M059J (cell line): ENCODE measurements around the gene RNF115. TPM values are rescaled to one million over a fixed set of nuclear protein-coding genes. Genes with fewer than 3 reads are reported as not detected.

ENCODE experiments used
- DNase-seq: peaks from one replicate; pipeline ENCODE4 v3.0.0-alpha.2; 2012; ENCODE audit warnings: low read depth
- total RNA-seq: library from RNA; depleted of rRNA; stranded (reverse); fragments of >200 nt; shearing (Covaris generic); gene quantifications from 2 replicates; pipeline ENCODE4 v1.2.3, GENCODE V29; 2014; rRNA removed

Gene RNF115
- total RNA-seq, 1 experiment from 2014 or later, result 17.9 TPM

DNA sequence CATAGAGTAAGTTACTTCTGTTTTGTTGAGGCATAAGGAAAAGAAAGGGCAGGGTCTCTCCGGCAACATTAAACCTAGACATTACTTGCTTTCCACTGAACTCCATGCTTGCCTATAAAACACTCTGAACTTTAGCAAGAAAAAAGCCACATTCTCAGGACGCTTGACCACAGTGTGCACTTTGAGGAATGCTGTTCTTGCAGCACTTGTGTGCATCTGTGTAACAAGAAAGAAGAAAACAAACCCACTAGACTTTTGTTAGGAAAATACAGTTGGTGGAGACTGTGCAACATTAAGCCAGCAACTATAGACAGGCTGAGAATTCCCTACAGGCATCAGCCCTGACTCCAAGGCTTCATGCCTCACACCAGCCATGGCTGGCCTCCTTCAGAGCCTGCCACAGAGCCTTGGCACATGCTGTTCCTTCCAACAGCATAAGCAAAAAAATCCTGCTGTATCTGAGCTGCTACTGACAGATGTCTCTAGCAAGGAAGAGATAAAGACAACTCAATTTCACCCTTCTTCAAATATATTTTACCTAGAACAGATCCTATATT lies 122.5 kb downstream of the RNF115 start:
- DNase-seq, result no peak

GRCh38 chr1:145696630-145696960 lies 127.3 kb downstream of the RNF115 start:
- no peak for DNase-seq

DNA sequence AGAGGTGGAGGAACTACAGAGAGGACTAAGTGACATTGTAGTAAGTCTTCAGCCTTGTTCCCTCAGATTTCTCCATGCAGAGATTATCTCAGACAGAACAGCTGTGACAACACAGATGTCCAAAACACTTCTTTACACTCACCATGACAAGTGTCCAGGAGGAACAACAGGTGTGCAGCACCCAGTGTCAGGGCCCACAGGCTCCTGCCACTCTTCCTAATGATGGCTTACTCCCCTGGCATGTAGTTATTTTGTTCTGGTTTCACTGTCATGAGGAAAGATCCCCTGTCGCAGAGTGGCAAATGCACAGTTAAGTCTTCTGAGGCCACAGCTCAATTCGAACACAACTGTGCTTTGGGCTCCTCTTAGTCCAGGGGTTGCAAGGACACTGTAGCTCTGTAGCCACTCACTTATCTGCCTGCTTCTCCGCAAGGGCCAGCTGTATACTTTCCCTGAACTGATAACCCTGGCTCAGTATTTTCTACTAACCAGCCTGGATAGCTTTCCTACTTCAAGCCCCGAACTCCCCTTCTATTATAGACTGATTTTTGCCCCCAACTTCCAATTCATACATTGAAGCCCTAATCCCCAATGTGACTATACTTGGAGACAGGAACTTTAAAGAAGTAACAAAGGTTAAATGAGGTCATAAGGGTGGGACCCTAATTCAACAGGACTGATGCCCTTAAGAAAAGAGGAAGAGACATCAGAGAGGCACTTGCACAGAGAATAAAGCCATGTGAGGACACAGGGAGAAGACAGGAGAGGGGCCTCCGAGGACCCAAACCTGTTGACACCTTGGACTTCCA lies 127.9 kb downstream of the RNF115 start:
- DNase-seq, result no peak

- DNase-seq, result no peak
These were observed 131.0 kb downstream of the RNF115 start for GRCh38 chr1:145692785-145693443.

- peak; percentile 91 for DNase-seq
These were observed 133.0 kb downstream of the RNF115 start for GRCh38 chr1:145690587-145691558.

GRCh38 chr1:145689922-145690321 lies 134.0 kb downstream of the RNF115 start:
- peak; percentile 53 for DNase-seq

- no peak for DNase-seq
These were observed 135.0 kb downstream of the RNF115 start for GRCh38 chr1:145688924-145689323.

Other genes starting within 250 kb of the RNF115 start
- 70.5 and 120 TPM in 2 replicates for gene GPR89A, start 216.1 kb downstream of the RNF115 start, total RNA-seq
- gene PDZK1, start 116.7 kb downstream of the RNF115 start, total RNA-seq, result 8.8 and 10.5 TPM in 2 replicates
- gene CD160, start 104.6 kb downstream of the RNF115 start, total RNA-seq, result not detected in 2 replicates
- gene POLR3C, start 105 bp upstream of the RNF115 start, total RNA-seq, result 48.2 and 51.1 TPM in 2 replicates
- 3.1 and 3.2 TPM in 2 replicates for gene NUDT17, start 21.5 kb upstream of the RNF115 start, total RNA-seq
- 31.5 and 36.6 TPM in 2 replicates for gene PIAS3, start 35.0 kb upstream of the RNF115 start, total RNA-seq
- gene ANKRD35, start 61.8 kb upstream of the RNF115 start, total RNA-seq, result 0.12 and 0.25 TPM in 2 replicates
- 0.57 and 0.94 TPM in 2 replicates for gene ITGA10, start 86.0 kb upstream of the RNF115 start, total RNA-seq
- gene PEX11B, start 94.6 kb upstream of the RNF115 start, total RNA-seq, result 31.0 and 42.5 TPM in 2 replicates
- 305 and 317 TPM in 2 replicates for gene RBM8A, start 103.4 kb upstream of the RNF115 start, total RNA-seq
- gene LIX1L, start 133.9 kb upstream of the RNF115 start, total RNA-seq, result 24.7 and 39.2 TPM in 2 replicates
- 0.59 and 1.7 TPM in 2 replicates for gene ANKRD34A, start 140.5 kb upstream of the RNF115 start, total RNA-seq
- gene POLR3GL, start 140.6 kb upstream of the RNF115 start, total RNA-seq, result 23.1 and 28.9 TPM in 2 replicates
- 651 and 749 TPM in 2 replicates for gene TXNIP, start 172.5 kb upstream of the RNF115 start, total RNA-seq
- not detected in 2 replicates for gene HJV, start 197.6 kb upstream of the RNF115 start, total RNA-seq